ENCODE results near the gene CSPG4.

GRCh38 chr15:75644376-75644775 lies 68.3 kb downstream of the CSPG4 start:
- TF ChIP-seq CTCF (IDR thresholded peaks at IDR 0.05; ENCODE audit: borderline replicate concordance, extremely low read depth, low read length, poor library complexity, severe bottlenecking) (no peak), EZH2 (IDR thresholded peaks at IDR 0.05; ENCODE audit: borderline replicate concordance, low read depth, low read length, severe bottlenecking) (no peak)

Measured in DND-41 (cell line).